Small intestine (tissue), 7 donors: ENCODE data around the gene PTPRH. TPM values are rescaled to one million over a fixed set of nuclear protein-coding genes. Genes with fewer than 3 reads are reported as not detected.

Experiments used
- DNase-seq, 2 donors: peaks; one replicate each; pipeline versions ENCODE4 v3.0.0 to v3.0.0-alpha.2; 2013
- FAIRE-seq: peaks from 2 replicates; lab custom pipeline; 2012; peaks lifted over from hg19 to GRCh38; lab: Jason Lieb, UNC
- H3K27ac ChIP-seq, 3 donors: one replicate each; pipeline ENCODE4 v1.5.1; 2013; ENCODE audit warnings: low read length in 2 of 3, mild to moderate bottlenecking in 2 of 3, control low read depth in 1 of 3, inconsistent platforms in 1 of 3, low read depth in 1 of 3, moderate library complexity in 1 of 3
- H3K27me3 ChIP-seq, 3 donors: one replicate each; pipeline ENCODE4 v1.6.1; 2013; ENCODE audit warnings: low read length in 3 of 3, inconsistent platforms in 1 of 3; ENCODE audit not compliant: control insufficient read depth in 3 of 3, insufficient read depth in 3 of 3
- H3K36me3 ChIP-seq, 3 donors: one replicate each; pipeline ENCODE4 v1.6.1; 2013; ENCODE audit warnings: low read length in 3 of 3, inconsistent platforms in 1 of 3, low read depth in 1 of 3, mild to moderate bottlenecking in 1 of 3, moderate library complexity in 1 of 3; ENCODE audit not compliant: control insufficient read depth in 3 of 3, insufficient read depth in 2 of 3
- H3K4me1 ChIP-seq, 3 donors: one replicate each; pipeline ENCODE4 v1.6.1; 2013; ENCODE audit warnings: low read length in 2 of 3, inconsistent platforms in 1 of 3, low read depth in 1 of 3, mild to moderate bottlenecking in 1 of 3, moderate library complexity in 1 of 3; ENCODE audit not compliant: control insufficient read depth in 3 of 3, insufficient read depth in 2 of 3
- H3K4me3 ChIP-seq, 3 donors: one replicate each; pipeline ENCODE4 v1.5.1; 2013; ENCODE audit warnings: low read length in 3 of 3, control low read depth in 1 of 3, inconsistent platforms in 1 of 3, low read depth in 1 of 3, mild to moderate bottlenecking in 1 of 3, moderate library complexity in 1 of 3
- H3K9me3 ChIP-seq, 2 donors: one replicate each; pipeline ENCODE4 v1.6.1; 2013; ENCODE audit warnings: low read depth in 1 of 2, low read length in 1 of 2; ENCODE audit not compliant: control insufficient read depth in 2 of 2, insufficient read depth in 1 of 2
- WGBS, 3 donors: extraction: QIAGEN DNeasy Blood & Tissue Kit; methylation state at CpG; one replicate each; pipeline ENCODE4 v1.1.7; 2013; 5-methylcytosine and 5-hydroxymethylcytosine counted together
- polyA plus RNA-seq, 4 donors: library from polyadenylated mRNA; stranded (reverse) in 3 of 4; unstranded in 1 of 4; fragments of 200-250 nt in 3 of 4; fragments of 120-200 nt in 1 of 4; gene quantifications; one replicate each; pipeline versions ENCODE4 v1.2.1 to v1.2.3, GENCODE V29; 2013
- donor health status: healthy with polysubstance abuse.
- donor health status: control.
- donor health status: control.
- donor health status: Bipolar disorder and iron deficiency.
- donor health status: healthy.

PTPRH gene
- polyA plus RNA-seq, 4 donors: 33.4 to 158 (median 89.7) TPM

- peaks cover 0 to 3% of the 10 kb centered on the region in 2 donors for H3K9me3 ChIP-seq
- H3K4me1 ChIP-seq: no peaks in the 10 kb centered on the region
- no peak overlapping the region for H3K27ac ChIP-seq
- FAIRE-seq (no peak), DNase-seq (no peak)
- WGBS, 3 donors: 2 to 6% (median 2%) methylated on average over 20 to 27 of the region's 27 CpGs
- no peak overlapping the region for H3K4me3 ChIP-seq
- H3K36me3 ChIP-seq: no peaks in the 10 kb centered on the region
- H3K27me3 ChIP-seq: peaks cover 0 to 65% (median 33%) of the 10 kb centered on the region in 3 donors
These were observed 62.5 kb downstream of the PTPRH start for GRCh38 chr19:55146705-55147273.

GRCh38 chr19:55146078-55146704 is 63.1 kb downstream of the PTPRH start:
- H3K27me3 ChIP-seq: peaks cover 0 to 65% (median 35%) of the 10 kb centered on the region in 3 donors

GRCh38 chr19:55145232-55145631 is 64.1 kb downstream of the PTPRH start:
- H3K36me3 ChIP-seq: no peaks in the 10 kb centered on the region
- peaks cover 0 to 60% (median 35%) of the 10 kb centered on the region in 3 donors for H3K27me3 ChIP-seq
- no peak overlapping the region for H3K4me3 ChIP-seq
- no peak for FAIRE-seq
- 14 to 26% (median 24%) methylated on average over 3 of the region's 3 CpGs for WGBS, 3 donors
- no peaks in the 10 kb centered on the region for H3K9me3 ChIP-seq
- no peak overlapping the region for H3K27ac ChIP-seq
- no peaks in the 10 kb centered on the region for H3K4me1 ChIP-seq
- DNase-seq: no peak

More at GRCh38 chr19:55146078-55146704, 63.1 kb downstream of the PTPRH start:
- Histone ChIP-seq H3K36me3 (no peaks in the 10 kb centered on the region), H3K27ac (no peak overlapping the region), H3K9me3 (no peaks in the 10 kb centered on the region), H3K4me1 (no peaks in the 10 kb centered on the region), H3K4me3 (no peak overlapping the region)
- 1 to 3% (median 2%) methylated on average over 15 to 41 of the region's 41 CpGs for WGBS, 3 donors
- no peak for DNase-seq
- FAIRE-seq: no peak

GRCh38 chr19:55141696-55142095 is 67.6 kb downstream of the PTPRH start:
- FAIRE-seq: no peak
- WGBS, 3 donors: 26 to 35% (median 28%) methylated on average over 20 to 21 of the region's 21 CpGs
- DNase-seq: no peak
- Histone ChIP-seq H3K9me3 (no peaks in the 10 kb centered on the region), H3K27ac (no peak overlapping the region), H3K36me3 (no peaks in the 10 kb centered on the region), H3K4me1 (no peaks in the 10 kb centered on the region), H3K27me3 (peaks cover 0 to 34% (median 19%) of the 10 kb centered on the region in 3 donors), H3K4me3 (no peak overlapping the region)

- Histone ChIP-seq H3K27ac (no peak overlapping the region), H3K27me3 (peaks cover 0 to 5% (median 4%) of the 10 kb centered on the region in 3 donors), H3K9me3 (no peaks in the 10 kb centered on the region), H3K4me1 (no peaks in the 10 kb centered on the region), H3K4me3 (no peak overlapping the region), H3K36me3 (no peaks in the 10 kb centered on the region)
- WGBS, 3 donors: 37 to 43% (median 41%) methylated on average over 7 to 9 of the region's 9 CpGs
- no peak for DNase-seq
- FAIRE-seq: no peak
These were observed 71.4 kb downstream of the PTPRH start for GRCh38 chr19:55137915-55138314.

GRCh38 chr19:55136399-55137102 is 72.8 kb downstream of the PTPRH start:
- H3K9me3 ChIP-seq: no peaks in the 10 kb centered on the region
- FAIRE-seq: no peak
- H3K36me3 ChIP-seq: no peaks in the 10 kb centered on the region
- WGBS, 3 donors: 29 to 69% (median 41%) methylated on average over 17 of the region's 17 CpGs
- H3K27ac ChIP-seq: no peak overlapping the region
- DNase-seq: no peak
- peaks cover 0 to 1% (median 0%) of the 10 kb centered on the region in 3 donors for H3K27me3 ChIP-seq
- H3K4me3 ChIP-seq: no peak overlapping the region
- no peaks in the 10 kb centered on the region for H3K4me1 ChIP-seq

- H3K9me3 ChIP-seq: no peaks in the 10 kb centered on the region
- H3K4me1 ChIP-seq: no peaks in the 10 kb centered on the region
- peaks cover 0 to 3% (median 0%) of the 10 kb centered on the region in 3 donors for H3K27me3 ChIP-seq
- DNase-seq: no peak
- H3K36me3 ChIP-seq: no peaks in the 10 kb centered on the region
- H3K27ac ChIP-seq: no peak overlapping the region
- WGBS, 3 donors: 2 to 8% (median 6%) methylated on average over 2 of the region's 3 CpGs
- H3K4me3 ChIP-seq: no peak overlapping the region
- no peak for FAIRE-seq
These were observed 74.6 kb downstream of the PTPRH start for GRCh38 chr19:55134736-55135135.

- peaks cover 0 to 3% (median 0%) of the 10 kb centered on the region in 3 donors for H3K27me3 ChIP-seq
- no peak overlapping the region for H3K27ac ChIP-seq
- no peaks in the 10 kb centered on the region for H3K4me1 ChIP-seq
- DNase-seq (no peak), FAIRE-seq (no peak)
- no peak overlapping the region for H3K4me3 ChIP-seq
- WGBS, 3 donors: 40 to 57% (median 43%) methylated on average over 25 of the region's 25 CpGs
- H3K9me3 ChIP-seq: no peaks in the 10 kb centered on the region
- H3K36me3 ChIP-seq: no peaks in the 10 kb centered on the region
These were observed 75.5 kb downstream of the PTPRH start for GRCh38 chr19:55133639-55134444.
